GM12878 (cell line): ENCODE data around the gene TOMM20. TPM values are rescaled to one million over a fixed set of nuclear protein-coding genes. Genes with fewer than 3 reads are reported as not detected.

ENCODE experiments used
- ATAC-seq: fragments of 200-7000 bp; cut with Tn5 transposase; 3 replicates; pipeline ENCODE4 v1.9.1; 2020; ENCODE audit warnings: mild to moderate bottlenecking, moderate library complexity
- BruUV-seq: library from RNA; stranded (reverse); fragments of 400-500 nt; replicated peaks from 2 replicates; lab custom pipeline; 2021; lab: Mats Ljungman, UMichigan
- CTCF ChIA-PET: fragments of 300-600 bp; sonication (Branson Sonifier 250); formaldehyde crosslinking; extraction: SDS; loops from one replicate; lab custom pipeline; 2021; ENCODE audit warnings: inconsistent platforms; lab: Yijun Ruan, JAX
- POLR2A ChIA-PET: fragments of 350-600 bp; formaldehyde crosslinking; extraction: SDS; loops from one replicate; lab custom pipeline; 2021; ENCODE audit warnings: inconsistent platforms; lab: Charles Lee
- RAD21 ChIA-PET: fragments of 300-600 bp; sonication (Branson Sonifier 250); formaldehyde crosslinking; loops from one replicate; lab custom pipeline; 2023; ENCODE audit warnings: antibody characterized with exemption; ENCODE audit not compliant: unreplicated experiment; lab: Charles Lee
- SMC1A ChIA-PET: fragments of 300-600 bp; sonication (Branson Sonifier 250); formaldehyde crosslinking; loops from one replicate; lab custom pipeline; 2023; ENCODE audit not compliant: unreplicated experiment, uncharacterized antibody; lab: Charles Lee
- DNase-seq: peaks from one replicate; pipeline ENCODE4 v3.0.0-alpha.2; 2011; ENCODE audit warnings: low read depth, low spot score
- FAIRE-seq: peaks from 3 replicates; lab custom pipeline; 2011; peaks lifted over from hg19 to GRCh38; lab: Jason Lieb, UNC
- H2AFZ ChIP-seq: 2 replicates; pipeline ENCODE4 v1.6.0; 2011; ENCODE audit warnings: low read depth, low read length, control low read depth; ENCODE audit not compliant: control insufficient read depth
- H3K27ac ChIP-seq: 2 replicates; pipeline ENCODE4 v1.5.1; 2011; ENCODE audit warnings: control low read depth; ENCODE audit not compliant: control insufficient read depth, insufficient read depth
- H3K27me3 ChIP-seq, 2 experiments: replicated peaks in 1 of 2; 2 replicates each; pipeline versions ENCODE4 v1.6.0 to v1.6.1; 2011; ENCODE audit warnings: low read length in 1 of 2; ENCODE audit not compliant: control insufficient read depth in 2 of 2, insufficient read depth in 2 of 2
- H3K36me3 ChIP-seq, 2 experiments: 2 replicates each; pipeline ENCODE4 v1.5.1; 2011; ENCODE audit warnings: low read length in 1 of 2; ENCODE audit not compliant: control insufficient read depth in 2 of 2, insufficient read depth in 2 of 2
- H3K4me1 ChIP-seq: 2 replicates; pipeline ENCODE4 v1.6.1; 2011; ENCODE audit warnings: mild to moderate bottlenecking, low read length, moderate library complexity, mixed read lengths; ENCODE audit not compliant: control insufficient read depth, insufficient read depth
- H3K4me2 ChIP-seq: 2 replicates; pipeline ENCODE4 v1.6.0; 2011; ENCODE audit warnings: control low read depth; ENCODE audit not compliant: control insufficient read depth, insufficient read depth
- H3K4me3 ChIP-seq: fragments of 200-600 bp; sonication (generic); 2 replicates; pipeline ENCODE4 v1.5.1; 2016
- H3K79me2 ChIP-seq: 2 replicates; pipeline ENCODE4 v1.6.0; 2011; ENCODE audit warnings: low read length; ENCODE audit not compliant: control insufficient read depth, insufficient read depth
- H3K9ac ChIP-seq: 2 replicates; pipeline ENCODE4 v1.8.0; 2011; ENCODE audit warnings: low read length, control low read depth, mixed read lengths; ENCODE audit not compliant: control insufficient read depth, insufficient read depth
- H3K9me3 ChIP-seq: replicated peaks from 3 replicates; pipeline ENCODE4 v1.5.1; 2011; ENCODE audit warnings: mild to moderate bottlenecking, low read length; ENCODE audit not compliant: control insufficient read depth, insufficient read depth
- H4K20me1 ChIP-seq: 2 replicates; pipeline ENCODE4 v1.6.0; 2011; ENCODE audit not compliant: control insufficient read depth, insufficient read depth
- MYC ChIP-seq: IDR thresholded peaks from 2 replicates; pipeline ENCODE4 v1.6.1; 2011; ENCODE audit warnings: mild to moderate bottlenecking, low read length, moderate library complexity, inconsistent platforms; ENCODE audit not compliant: insufficient read depth, insufficient replicate concordance, insufficient read length, severe bottlenecking
- NFIC ChIP-seq: IDR thresholded peaks from 2 replicates; pipeline ENCODE4 v1.6.1; 2012; ENCODE audit warnings: low read depth, mild to moderate bottlenecking, inconsistent platforms, low read length, moderate library complexity
- SREBF2 ChIP-seq: IDR thresholded peaks from 2 replicates; pipeline ENCODE4 v1.6.1; 2012; ENCODE audit warnings: mild to moderate bottlenecking, low read length
- TARDBP ChIP-seq: IDR thresholded peaks from 2 replicates; pipeline ENCODE4 v1.6.1; 2016; ENCODE audit warnings: borderline replicate concordance
- ZNF24 ChIP-seq: fragments of 450-650 bp; IDR thresholded peaks from 2 replicates; pipeline ENCODE4 v1.6.1; 2017; ENCODE audit warnings: antibody characterized with exemption, mild to moderate bottlenecking
- WGBS: methylation state at CpG from one replicate; pipeline ENCODE4 v1.1.6; 2016; ENCODE audit warnings: low lambda C conversion rate; ENCODE audit not compliant: insufficient replicate concordance, insufficient coverage; ENCODE audit errors: missing lambda C conversion rate; 5-methylcytosine and 5-hydroxymethylcytosine counted together
- in situ Hi-C: fragments of 300-500 bp; cut with MboI; formaldehyde crosslinking; loops from 9 replicates; pipeline ENCODE4 v1.14.3; 2018; ENCODE audit warnings: mixed read lengths
- intact Hi-C: fragments of 100-400 bp; cut with micrococcal nuclease; formaldehyde crosslinking; loops from one replicate; pipeline ENCODE4 v1.14.2; 2022; ENCODE audit not compliant: unreplicated experiment
- polyA plus RNA-seq, 11 experiments: library from polyadenylated mRNA; depleted of rRNA in 4 of 11; unstranded in 6 of 11; stranded (reverse) in 5 of 11; fragments of >200 nt; fragmentation: Nextera tagmentation in 4 of 11; fragmentation: Illumina TruSeq in 1 of 11; extraction: Ambion mirVana in 4 of 11; extraction: Trizol in 1 of 11; gene quantifications; 1 replicate in 1 of 11; 2 replicates in 10 of 11; pipeline versions ENCODE4 v1.2.1 to v1.2.3, GENCODE V29; 2011 to 2016; ENCODE audit warnings: inconsistent platforms in 2 of 11, missing spikeins in 2 of 11, low read depth in 1 of 11
- total RNA-seq, 4 experiments: library from RNA; depleted of rRNA in 3 of 4; stranded (reverse); fragments of >200 nt in 3 of 4; fragmentation: Illumina TruSeq in 1 of 4; extraction: Trizol in 1 of 4; gene quantifications; 2 replicates each; pipeline versions ENCODE4 v1.2.1 to v1.2.3, GENCODE V29; 2013 to 2021
- TF ChIP-seq, protein P1 (sequence below): fragments of 450-650 bp; IDR thresholded peaks from 2 replicates; pipeline ENCODE4 v1.6.1; 2017; ENCODE audit warnings: antibody characterized with exemption, mild to moderate bottlenecking, moderate library complexity

Gene TOMM20
- total and polyA plus RNA-seq, 10 of the 15 experiments (the other 5 are each of a cell fraction or from before 2014, with no cell fraction given) = 39.8 to 138 (median 70.1) TPM

DNA sequence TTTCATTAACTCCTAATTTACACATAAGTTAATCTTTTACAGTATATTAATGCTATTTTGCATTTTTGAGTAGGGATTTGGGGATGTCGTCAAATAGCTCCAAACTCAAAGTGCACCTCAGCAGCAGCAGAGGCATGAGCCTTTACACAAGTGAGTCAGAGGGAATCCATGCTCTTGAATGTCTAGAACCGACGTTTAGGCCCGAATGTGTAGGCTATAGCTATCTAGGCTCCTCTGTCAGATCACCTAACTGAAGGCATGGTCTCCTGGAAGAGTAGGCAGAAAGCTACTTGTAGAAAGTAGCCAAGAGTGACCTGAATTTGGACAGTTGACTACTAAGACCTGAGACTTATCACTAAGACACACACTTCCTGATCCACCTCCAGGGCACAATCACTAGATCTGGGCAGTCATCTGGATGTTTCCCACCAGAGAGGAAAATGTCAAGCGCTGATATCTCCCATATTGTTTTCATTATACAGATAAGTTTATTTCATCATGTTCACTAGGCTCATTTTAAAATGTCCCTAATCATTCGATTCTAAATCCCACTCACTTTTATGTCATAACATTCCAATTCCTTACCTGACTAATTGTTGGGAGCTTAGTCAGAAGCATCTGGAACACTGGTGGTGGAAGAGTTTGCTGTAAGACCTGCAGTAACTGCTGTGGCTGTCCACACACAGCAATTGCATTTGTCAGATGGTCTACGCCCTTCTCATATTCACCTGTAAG, 15.3 kb downstream of the TOMM20 start:
- H3K4me3 ChIP-seq = no peak overlapping the region
- 98% methylated on average over 7 of the region's 7 CpGs for whole genome bisulfite sequencing
- POLR2A ChIA-PET = interaction anchor here (1.3 kb wide), 1 partner anchor 9 kb away, joined by 3 read pairs; no protein-coding TSS in a partner anchor
- peaks cover 6% of the 10 kb centered on the region for H3K79me2 ChIP-seq
- no peak overlapping the region for H2AFZ ChIP-seq
- intact Hi-C loops (no loop called here), in situ Hi-C loops (no loop called here)
- no peak for FAIRE-seq
- H3K27me3 ChIP-seq = no peaks in the 10 kb centered on the region
- TF ChIP-seq MYC (no peak), TARDBP (no peak)
- TF ChIP-seq, all 136 proteins: peak for 0
- peaks cover 17 to 52% of the 10 kb centered on the region in 2 experiments for H3K36me3 ChIP-seq
- no peak overlapping the region for H3K9ac ChIP-seq
- H4K20me1 ChIP-seq = no peaks in the 10 kb centered on the region
- SMC1A ChIA-PET = interaction anchor here (1.0 to 1.2 kb wide), 2 partner anchors 15 to 54 kb away, joined by 3 read pairs; no protein-coding TSS in a partner anchor
- no peak for DNase-seq
- ATAC-seq = no peak
- no peaks in the 10 kb centered on the region for H3K4me1 ChIP-seq
- no TSS peak for BruUV-seq
- RAD21 ChIA-PET = interaction anchor here (0.8 kb wide), 1 partner anchor 9 kb away, joined by 4 read pairs; no protein-coding TSS in a partner anchor
- H3K4me2 ChIP-seq = no peak overlapping the region
- no peak overlapping the region for H3K27ac ChIP-seq
- CTCF ChIA-PET = interaction anchor here (1.0 to 1.1 kb wide), 2 partner anchors 9 to 18 kb away, joined by 3 to 4 read pairs; no protein-coding TSS in a partner anchor
- H3K9me3 ChIP-seq = no peaks in the 10 kb centered on the region

DNA sequence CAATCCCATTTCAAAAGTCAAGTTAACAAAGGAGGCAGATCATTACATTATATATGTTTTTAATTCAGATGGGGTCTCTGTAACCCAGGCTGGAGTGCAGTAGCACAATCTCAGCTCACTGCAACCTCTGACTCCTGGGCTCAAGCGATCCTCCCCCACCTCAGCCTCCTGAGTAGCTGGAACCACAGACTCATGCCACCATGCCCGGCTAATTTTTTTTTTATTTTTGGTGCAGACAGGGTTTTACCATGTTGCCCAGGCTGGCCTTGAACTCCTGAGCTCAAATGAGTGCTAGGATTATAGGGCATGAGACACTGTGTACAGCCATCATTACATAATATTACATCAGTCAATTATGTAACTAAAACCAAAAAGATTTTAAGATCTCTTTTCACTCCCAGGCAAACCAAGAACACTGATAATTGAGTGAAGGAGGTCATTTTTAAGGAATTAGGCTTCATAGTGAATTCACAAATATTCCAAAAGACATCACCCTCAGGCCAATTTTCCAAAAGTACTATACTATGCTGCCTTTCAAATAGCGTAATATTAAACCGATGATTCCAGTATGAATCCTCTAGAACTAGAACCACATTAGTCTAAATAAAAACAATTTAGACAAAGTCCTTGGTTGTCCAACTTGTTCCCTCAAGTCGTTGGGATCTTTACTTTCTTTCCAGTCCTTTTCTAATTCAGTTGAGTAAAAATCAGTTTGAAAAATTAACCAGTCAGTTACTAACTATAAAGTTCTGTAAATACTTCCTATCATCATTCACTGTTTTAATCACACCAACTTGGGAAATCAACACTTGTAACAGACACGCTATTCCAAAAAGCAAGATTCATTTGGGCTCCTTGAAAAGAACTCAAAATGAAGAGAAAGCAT, 16.1 kb downstream of the TOMM20 start:
- peaks cover 22 to 44% of the 10 kb centered on the region in 2 experiments for H3K36me3 ChIP-seq
- H4K20me1 ChIP-seq = no peaks in the 10 kb centered on the region
- peaks cover 4% of the 10 kb centered on the region for H3K79me2 ChIP-seq
- ChIA-PET SMC1A (interaction anchor here (1.0 to 1.2 kb wide), 2 partner anchors 15 to 55 kb away, joined by 3 read pairs; no protein-coding TSS in a partner anchor), CTCF (interaction anchor here (1.0 to 1.1 kb wide), 2 partner anchors 10 to 17 kb away, joined by 3 to 4 read pairs; no protein-coding TSS in a partner anchor), RAD21 (no interaction called here), POLR2A (no interaction called here)
- DNase-seq = no peak
- H2AFZ ChIP-seq = no peak overlapping the region
- WGBS = 98% methylated on average over 6 of the region's 6 CpGs
- intact Hi-C loops (no loop called here), in situ Hi-C loops (no loop called here)
- no TSS peak for BruUV-seq
- H3K9me3 ChIP-seq = no peaks in the 10 kb centered on the region
- H3K4me1 ChIP-seq = no peaks in the 10 kb centered on the region
- TF ChIP-seq, protein P1, sequence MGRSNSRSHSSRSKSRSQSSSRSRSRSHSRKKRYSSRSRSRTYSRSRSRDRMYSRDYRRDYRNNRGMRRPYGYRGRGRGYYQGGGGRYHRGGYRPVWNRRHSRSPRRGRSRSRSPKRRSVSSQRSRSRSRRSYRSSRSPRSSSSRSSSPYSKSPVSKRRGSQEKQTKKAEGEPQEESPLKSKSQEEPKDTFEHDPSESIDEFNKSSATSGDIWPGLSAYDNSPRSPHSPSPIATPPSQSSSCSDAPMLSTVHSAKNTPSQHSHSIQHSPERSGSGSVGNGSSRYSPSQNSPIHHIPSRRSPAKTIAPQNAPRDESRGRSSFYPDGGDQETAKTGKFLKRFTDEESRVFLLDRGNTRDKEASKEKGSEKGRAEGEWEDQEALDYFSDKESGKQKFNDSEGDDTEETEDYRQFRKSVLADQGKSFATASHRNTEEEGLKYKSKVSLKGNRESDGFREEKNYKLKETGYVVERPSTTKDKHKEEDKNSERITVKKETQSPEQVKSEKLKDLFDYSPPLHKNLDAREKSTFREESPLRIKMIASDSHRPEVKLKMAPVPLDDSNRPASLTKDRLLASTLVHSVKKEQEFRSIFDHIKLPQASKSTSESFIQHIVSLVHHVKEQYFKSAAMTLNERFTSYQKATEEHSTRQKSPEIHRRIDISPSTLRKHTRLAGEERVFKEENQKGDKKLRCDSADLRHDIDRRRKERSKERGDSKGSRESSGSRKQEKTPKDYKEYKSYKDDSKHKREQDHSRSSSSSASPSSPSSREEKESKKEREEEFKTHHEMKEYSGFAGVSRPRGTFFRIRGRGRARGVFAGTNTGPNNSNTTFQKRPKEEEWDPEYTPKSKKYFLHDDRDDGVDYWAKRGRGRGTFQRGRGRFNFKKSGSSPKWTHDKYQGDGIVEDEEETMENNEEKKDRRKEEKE = no peak
- TF ChIP-seq NFIC (no peak), SREBF2 (no peak), ZNF24 (no peak)
- no peak for ATAC-seq
- H3K9ac ChIP-seq = no peak overlapping the region
- no peak overlapping the region for H3K4me2 ChIP-seq
- H3K27me3 ChIP-seq = no peaks in the 10 kb centered on the region
- no peak overlapping the region for H3K27ac ChIP-seq
- H3K4me3 ChIP-seq = no peak overlapping the region
- no peak for FAIRE-seq
